Measurements from ENCODE around the gene SEMA4D.

SEMA4D gene

DNA sequence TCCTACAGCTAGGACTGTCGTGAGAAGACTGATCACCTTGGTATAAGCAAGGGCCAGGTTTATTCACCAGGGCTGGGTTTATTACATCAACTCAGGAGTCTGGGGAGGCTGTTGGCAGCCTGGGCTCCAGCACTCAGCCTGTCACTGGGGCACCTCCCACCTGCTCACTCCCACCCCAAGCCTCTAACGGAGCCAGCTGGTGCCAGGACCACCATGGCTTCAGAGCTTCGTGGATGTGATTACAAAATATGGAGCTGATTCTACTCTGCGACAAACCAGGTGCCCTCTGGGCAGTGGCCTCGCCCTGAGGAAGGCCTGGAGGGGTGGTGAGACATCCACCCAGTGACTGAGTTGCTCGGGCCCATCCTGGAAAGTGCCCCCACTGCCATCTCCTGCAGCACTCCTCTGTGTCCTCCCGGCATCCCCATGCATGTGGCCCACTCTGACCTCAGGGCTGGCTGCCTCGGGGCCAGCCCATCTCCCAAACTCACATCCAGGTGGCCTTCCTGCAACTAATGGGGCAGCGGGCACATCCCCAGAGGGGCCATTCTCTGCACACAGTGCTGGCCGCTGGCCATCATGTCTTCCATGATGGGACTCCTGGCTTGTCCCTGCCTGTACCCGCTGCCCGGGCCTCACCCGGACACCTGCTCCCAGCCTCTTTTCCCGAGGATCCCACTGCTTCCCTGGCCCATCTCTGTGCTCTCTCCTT lies 130.0 kb downstream of the SEMA4D start:
- DNase-seq (ENCODE audit: low read depth), result no peak

DNA sequence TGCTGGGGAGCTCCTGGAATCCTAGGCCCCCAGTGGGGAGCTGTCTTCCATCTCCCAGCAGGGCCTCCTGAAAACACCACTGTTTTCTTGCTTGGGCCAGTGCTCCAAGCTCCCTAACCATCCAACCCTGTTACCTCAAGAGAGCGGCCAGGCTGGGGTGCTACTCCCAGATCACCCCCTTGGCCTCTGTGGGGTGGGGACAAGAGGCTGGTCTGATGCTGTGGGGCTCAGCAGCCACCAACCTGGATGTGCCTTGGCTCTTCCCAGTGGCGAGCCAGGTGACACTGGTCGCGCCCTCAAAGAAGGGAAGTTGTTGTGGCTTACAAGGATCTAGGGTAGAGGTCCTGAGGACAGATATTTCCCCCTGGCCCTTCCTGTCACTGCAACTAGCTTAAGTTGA lies 130.6 kb downstream of the SEMA4D start:
- DNase-seq (ENCODE audit: low read depth), result no peak

DNA sequence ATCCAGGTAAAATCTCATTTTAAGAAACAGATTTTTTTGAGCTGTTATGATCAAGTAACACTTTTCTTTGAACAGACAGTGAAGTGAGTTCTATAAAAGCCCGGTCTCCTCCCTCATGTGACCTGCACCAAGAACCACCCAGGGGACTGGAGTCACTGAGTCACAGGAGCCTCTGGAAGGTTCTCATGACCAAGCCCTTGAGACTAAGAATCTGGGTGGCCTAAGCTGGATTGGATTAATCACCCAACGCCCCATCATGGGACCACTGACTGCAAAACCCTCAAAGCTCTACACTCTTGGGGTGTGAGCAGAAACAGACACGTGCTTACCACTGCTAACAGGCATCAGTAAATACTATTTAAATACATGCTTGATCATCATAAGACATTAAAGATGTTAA lies 131.2 kb downstream of the SEMA4D start:
- no peak for DNase-seq (ENCODE audit: low read depth)

- no peak for DNase-seq (ENCODE audit: low read depth)
These were observed 132.4 kb downstream of the SEMA4D start for GRCh38 chr9:89365532-89365912.

GRCh38 chr9:89364666-89365531 lies 133.0 kb downstream of the SEMA4D start:
- DNase-seq (ENCODE audit: low read depth), result no peak

DNA sequence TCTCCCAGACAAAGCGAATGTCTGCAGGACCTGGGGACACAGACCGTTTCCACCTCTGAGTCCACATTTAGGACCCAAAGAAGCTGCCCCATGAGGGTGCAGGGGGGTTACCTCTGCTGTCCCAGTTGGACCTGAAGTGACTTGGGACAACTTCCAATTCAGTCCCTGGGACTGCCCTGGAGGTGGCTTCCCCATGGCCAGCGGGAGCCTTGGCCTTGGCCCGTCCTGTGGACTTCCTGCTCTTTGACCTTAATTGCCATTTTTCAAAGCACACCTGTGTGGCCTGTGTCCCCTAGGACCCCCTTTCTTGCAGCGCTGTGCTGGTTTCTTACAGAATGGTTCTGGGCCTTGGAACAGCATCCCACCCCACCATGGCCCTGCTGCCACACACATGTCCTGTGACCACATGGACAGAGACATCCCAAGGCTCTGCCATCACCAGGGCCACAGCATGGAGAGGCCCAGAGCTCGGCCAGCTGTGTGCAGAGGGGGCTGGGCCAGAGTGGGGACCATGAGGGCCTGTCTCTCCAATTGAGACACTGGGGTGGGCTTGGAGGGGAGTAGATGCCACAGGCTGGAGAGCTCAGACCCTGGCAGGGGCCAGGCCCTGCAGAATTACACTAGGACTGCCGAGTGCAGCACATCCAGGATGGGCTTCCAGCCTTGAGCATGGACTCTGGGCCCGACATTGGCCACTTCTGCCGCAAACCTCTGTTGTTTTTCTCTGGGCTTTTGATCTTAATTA lies 133.8 kb downstream of the SEMA4D start:
- no peak for DNase-seq (ENCODE audit: low read depth)

- no peak for DNase-seq (ENCODE audit: low read depth)
These were observed 134.6 kb downstream of the SEMA4D start for GRCh38 chr9:89363311-89363670.

- DNase-seq (ENCODE audit: low read depth), result no peak
These were observed 135.1 kb downstream of the SEMA4D start for GRCh38 chr9:89362647-89363310.

- DNase-seq (ENCODE audit: low read depth), result no peak
These were observed 135.9 kb downstream of the SEMA4D start for GRCh38 chr9:89361816-89362646.

- no peak for DNase-seq (ENCODE audit: low read depth)
These were observed 136.9 kb downstream of the SEMA4D start for GRCh38 chr9:89361031-89361430.

DNA sequence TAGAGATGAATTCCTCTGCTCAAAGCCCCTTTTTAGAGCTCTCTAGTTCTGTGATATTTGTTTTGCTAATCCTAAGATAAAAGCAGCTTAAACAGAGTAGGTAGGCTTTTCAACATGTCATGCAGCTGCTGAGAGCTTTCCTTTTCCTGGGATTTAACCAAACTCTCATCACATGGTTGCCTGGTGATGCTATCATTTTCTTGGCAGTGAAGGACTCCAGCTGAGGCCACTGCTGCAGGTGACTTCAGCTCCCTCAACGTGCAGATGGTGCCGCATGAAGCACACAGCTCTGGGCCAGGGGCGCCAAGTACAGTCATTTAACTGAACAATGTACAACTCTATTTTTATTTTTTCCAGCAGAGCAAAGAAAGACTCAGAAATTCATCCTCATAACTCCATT lies 137.4 kb downstream of the SEMA4D start:
- no peak for DNase-seq (ENCODE audit: low read depth)

- DNase-seq (ENCODE audit: low read depth), result no peak
These were observed 138.1 kb downstream of the SEMA4D start for GRCh38 chr9:89359751-89360261.

DNA sequence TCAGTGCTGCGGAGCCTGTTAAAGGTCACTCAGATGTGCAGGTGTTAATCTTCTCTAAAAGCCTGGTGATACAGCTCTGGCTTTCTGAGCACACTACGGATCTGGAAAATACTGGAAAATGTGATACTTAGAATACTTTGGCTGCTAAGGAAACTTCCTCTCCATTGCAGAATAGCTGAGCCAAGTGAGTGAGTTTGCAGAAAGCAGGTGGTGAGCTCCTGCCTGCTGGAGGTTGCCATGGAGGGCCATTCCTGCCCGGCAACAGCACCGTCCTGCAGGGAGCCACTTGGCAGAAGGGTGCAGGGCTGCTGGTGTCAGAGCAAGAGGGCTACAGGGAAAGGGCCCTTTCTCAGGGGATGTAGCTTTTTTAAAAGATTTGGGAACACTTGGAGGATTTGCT lies 138.9 kb downstream of the SEMA4D start:
- DNase-seq (ENCODE audit: low read depth), result no peak

DNA sequence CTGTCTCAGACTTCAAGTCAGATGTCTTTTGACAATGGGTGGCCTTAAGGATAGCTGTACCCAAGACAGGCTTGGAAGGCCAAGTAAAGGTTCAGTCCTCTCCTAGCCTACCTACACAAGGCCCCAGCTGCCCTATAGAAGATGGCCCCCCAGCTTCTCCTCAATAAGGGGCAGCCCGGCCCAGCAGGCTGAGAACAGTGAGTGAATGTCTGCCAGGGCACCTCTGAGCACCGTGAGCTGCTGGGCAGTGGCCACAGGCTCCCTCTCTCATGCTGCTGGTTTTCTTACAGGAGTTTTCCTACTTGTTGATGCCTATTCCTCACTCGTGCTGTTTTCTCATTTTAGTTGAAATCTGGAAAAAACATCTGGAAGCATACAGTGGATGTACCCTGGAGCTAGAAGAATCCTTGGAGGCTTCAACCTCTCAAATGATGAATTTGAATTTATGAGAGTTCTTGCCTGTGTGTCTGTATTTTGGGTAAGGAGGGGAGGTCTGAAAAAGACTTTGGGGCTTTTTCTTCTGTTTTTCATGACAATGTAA lies 139.5 kb downstream of the SEMA4D start:
- no peak for DNase-seq (ENCODE audit: low read depth)

DNA sequence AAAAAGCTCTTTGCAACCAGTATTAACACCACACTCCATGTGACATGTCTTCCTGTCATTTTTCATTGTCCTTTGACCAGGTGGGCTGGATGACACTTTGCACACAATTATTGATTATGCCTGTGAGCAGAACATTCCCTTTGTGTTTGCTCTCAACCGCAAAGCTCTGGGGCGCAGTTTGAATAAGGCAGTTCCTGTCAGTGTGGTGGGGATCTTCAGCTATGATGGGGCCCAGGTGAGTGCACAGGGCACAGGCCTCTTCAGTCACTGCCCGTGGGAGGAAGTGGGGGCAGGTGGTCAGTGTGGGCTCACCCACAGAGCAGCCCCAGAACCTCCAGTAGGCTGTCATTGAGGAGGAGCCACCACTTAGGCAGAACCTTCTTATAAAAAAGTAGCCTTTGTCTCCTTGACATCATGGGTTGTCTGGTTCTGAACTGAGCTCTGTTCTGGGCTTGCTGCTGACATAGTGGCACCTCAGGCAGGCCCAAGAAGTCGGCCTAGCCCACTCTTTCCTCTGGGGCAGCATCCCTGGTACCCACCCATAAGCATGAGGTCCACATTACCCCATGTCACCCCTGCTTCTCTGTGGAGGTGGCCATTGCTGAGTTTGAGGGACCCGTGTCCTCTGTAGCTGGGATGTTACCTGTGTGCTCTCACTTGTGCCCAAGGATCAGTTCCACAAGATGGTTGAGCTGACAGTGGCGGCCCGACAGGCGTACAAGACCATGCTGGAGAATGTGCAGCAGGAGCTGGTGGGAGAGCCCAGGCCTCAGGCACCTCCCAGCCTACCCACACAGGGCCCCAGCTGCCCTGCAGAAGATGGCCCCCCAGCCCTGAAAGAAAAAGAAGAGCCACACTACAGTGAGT lies 140.3 kb downstream of the SEMA4D start:
- no peak for DNase-seq (ENCODE audit: low read depth)

GRCh38 chr9:89356782-89357181 lies 141.1 kb downstream of the SEMA4D start:
- no peak for DNase-seq (ENCODE audit: low read depth)

GRCh38 chr9:89354471-89354870 lies 143.4 kb downstream of the SEMA4D start:
- DNase-seq (ENCODE audit: low read depth), result no peak

- DNase-seq (ENCODE audit: low read depth), result no peak
These were observed 143.9 kb downstream of the SEMA4D start for GRCh38 chr9:89353989-89354388.

GRCh38 chr9:89352874-89353649 lies 144.9 kb downstream of the SEMA4D start:
- no peak for DNase-seq (ENCODE audit: low read depth)

Data from activated T-helper 1 cell treated with Interleukin-2 at 50 U/mL for 16 hours (primary cell).